B cell (primary cell): ENCODE measurements around the gene AKAP6. TPM values are rescaled to one million over a fixed set of nuclear protein-coding genes. Genes with fewer than 3 reads are reported as not detected.

Experiments used
- ATAC-seq: fragments of 200-7000 bp; cut with Tn5 transposase; one replicate; pipeline ENCODE4 v1.10.0; 2021; ENCODE audit warnings: low read depth, mild to moderate bottlenecking, moderate number of reproducible peaks, moderate library complexity
- CTCF ChIA-PET: fragments of 350-600 bp; sonication (Branson Sonifier 250); formaldehyde crosslinking; loops from one replicate; lab custom pipeline; 2021; ENCODE audit warnings: antibody characterized with exemption, inconsistent platforms; lab: Charles Lee
- POLR2A ChIA-PET: fragments of 350-600 bp; sonication (Branson Sonifier 250); formaldehyde crosslinking; loops from one replicate; lab custom pipeline; 2021; ENCODE audit warnings: antibody characterized with exemption; lab: Charles Lee
- DNase-seq: peaks from one replicate; pipeline ENCODE4 v3.0.0; 2013
- H2AFZ ChIP-seq: 2 replicates; pipeline ENCODE4 v1.6.1; 2012; ENCODE audit warnings: mild to moderate bottlenecking, low read depth, low read length; ENCODE audit not compliant: insufficient read depth, poor library complexity, severe bottlenecking
- H3K27ac ChIP-seq, 2 donors: 1 replicate in 1 of 2; 2 replicates in 1 of 2; pipeline ENCODE4 v1.5.1; 2012 to 2013; ENCODE audit warnings: low read length in 2 of 2, mild to moderate bottlenecking in 2 of 2, moderate library complexity in 1 of 2
- H3K27me3 ChIP-seq, 4 experiments: fragments of 200-600 bp in 1 of 4; sonication (generic) in 1 of 4; replicated peaks in 1 of 4; 1 replicate in 2 of 4; 2 replicates in 2 of 4; pipeline versions ENCODE4 v1.6.1 to v1.7.0; 2013 to 2016; ENCODE audit warnings: low read length in 3 of 4, mild to moderate bottlenecking in 2 of 4, mixed read lengths in 1 of 4, moderate library complexity in 1 of 4; ENCODE audit not compliant: insufficient read depth in 4 of 4, control insufficient read depth in 3 of 4; ENCODE audit errors: control extremely low read depth in 1 of 4
- H3K36me3 ChIP-seq, 2 experiments: replicated peaks in 1 of 2; 1 replicate in 1 of 2; 2 replicates in 1 of 2; pipeline versions ENCODE4 v1.6.1 to v1.7.1; 2013; ENCODE audit warnings: low read length in 1 of 2; ENCODE audit not compliant: insufficient read depth in 2 of 2, control insufficient read depth in 1 of 2; ENCODE audit errors: control extremely low read depth in 1 of 2, extremely low read depth in 1 of 2
- H3K4me1 ChIP-seq, 2 donors: fragments of 200-600 bp in 1 of 2; sonication (generic) in 1 of 2; 1 replicate in 1 of 2; 2 replicates in 1 of 2; pipeline versions ENCODE4 v1.5.1 to v1.6.1; 2013 to 2017; ENCODE audit warnings: low read length in 2 of 2; ENCODE audit not compliant: control insufficient read depth in 2 of 2, insufficient read depth in 2 of 2
- H3K4me2 ChIP-seq: replicated peaks from 2 replicates; pipeline ENCODE3; 2012; ENCODE audit warnings: mild to moderate bottlenecking, low read depth, low read length; ENCODE audit not compliant: poor library complexity, severe bottlenecking
- H3K4me3 ChIP-seq, 5 experiments: fragments of 200-600 bp in 1 of 5; sonication (generic) in 1 of 5; 1 replicate in 3 of 5; 2 replicates in 2 of 5; pipeline versions ENCODE4 v1.5.1 to v1.7.0; 2011 to 2016; ENCODE audit warnings: low read length in 4 of 5, mild to moderate bottlenecking in 4 of 5, low read depth in 2 of 5, control low read depth in 1 of 5, moderate library complexity in 1 of 5; ENCODE audit not compliant: insufficient read depth in 1 of 5; ENCODE audit errors: control extremely low read depth in 1 of 5, extremely low read depth in 1 of 5
- H3K79me2 ChIP-seq: fragments of 200-600 bp; sonication (generic); one replicate; pipeline ENCODE4 v1.6.0; 2016; ENCODE audit warnings: low read length; ENCODE audit not compliant: control insufficient read depth, insufficient read depth
- H3K9ac ChIP-seq: fragments of 200-600 bp; sonication (generic); 2 replicates; pipeline ENCODE4 v1.6.1; 2017; ENCODE audit warnings: mild to moderate bottlenecking, low read length, moderate library complexity
- H3K9me3 ChIP-seq, 3 donors: one replicate each; pipeline versions ENCODE4 v1.6.1 to v1.7.1; 2013; ENCODE audit warnings: low read length in 2 of 3; ENCODE audit not compliant: control insufficient read depth in 2 of 3, insufficient read depth in 1 of 3; ENCODE audit errors: control extremely low read depth in 1 of 3
- H4K20me1 ChIP-seq: 2 replicates; pipeline ENCODE4 v1.6.0; 2012; ENCODE audit warnings: mild to moderate bottlenecking, low read length; ENCODE audit not compliant: insufficient read depth, control insufficient read depth, poor library complexity, severe bottlenecking
- H3K27ac Mint-ChIP-seq: one replicate; pipeline ENCODE4 v1.8.0; 2021; ENCODE audit warnings: mixed read lengths
- H3K27me3 Mint-ChIP-seq: one replicate; pipeline ENCODE4 v1.8.0; 2021; ENCODE audit warnings: mixed read lengths
- H3K4me1 Mint-ChIP-seq: one replicate; pipeline ENCODE4 v1.8.0; 2021; ENCODE audit warnings: mixed read lengths
- H3K4me3 Mint-ChIP-seq: one replicate; pipeline ENCODE4 v1.8.0; 2021; ENCODE audit warnings: mixed read lengths
- H3K9me3 Mint-ChIP-seq: one replicate; pipeline ENCODE4 v1.8.0; 2022; ENCODE audit warnings: mixed read lengths; ENCODE audit not compliant: insufficient read depth
- CTCF ChIP-seq: fragments of 200-600 bp; IDR thresholded peaks from one replicate; pipeline ENCODE4 v1.8.0; 2022; ENCODE audit warnings: antibody characterized with exemption, mild to moderate bottlenecking
- EZH2 ChIP-seq: IDR thresholded peaks from 2 replicates; pipeline ENCODE4 v1.6.1; 2012; ENCODE audit warnings: borderline replicate concordance, low read depth, mild to moderate bottlenecking, moderate library complexity, low read length; ENCODE audit not compliant: insufficient read depth, poor library complexity, severe bottlenecking
- WGBS: methylation state at CpG from one replicate; pipeline ENCODE4 v1.1.5; 2013; ENCODE audit warnings: missing lambda C conversion rate; ENCODE audit not compliant: insufficient coverage; 5-methylcytosine and 5-hydroxymethylcytosine counted together
- intact Hi-C: fragments of 100-400 bp; cut with micrococcal nuclease; formaldehyde crosslinking; loops from one replicate; pipeline ENCODE4 v1.10.0; 2022
- polyA plus RNA-seq: library from polyadenylated mRNA; depleted of rRNA; stranded (reverse); fragments of >200 nt; gene quantifications from 2 replicates; pipeline ENCODE4 v1.2.3, GENCODE V29; 2012
- total RNA-seq, 2 donors: library from RNA; stranded (reverse); fragments of 120-200 nt in 1 of 2; gene quantifications; 1 replicate in 1 of 2; 2 replicates in 1 of 2; pipeline versions ENCODE4 v1.2.3 to v1.2.4, GENCODE V29; 2013 to 2022

The AKAP6 gene
- total and polyA plus RNA-seq, 2 donors (not counting 1 experiment from before 2014, with no cell fraction given) = 1.4 to 2.8 TPM

DNA sequence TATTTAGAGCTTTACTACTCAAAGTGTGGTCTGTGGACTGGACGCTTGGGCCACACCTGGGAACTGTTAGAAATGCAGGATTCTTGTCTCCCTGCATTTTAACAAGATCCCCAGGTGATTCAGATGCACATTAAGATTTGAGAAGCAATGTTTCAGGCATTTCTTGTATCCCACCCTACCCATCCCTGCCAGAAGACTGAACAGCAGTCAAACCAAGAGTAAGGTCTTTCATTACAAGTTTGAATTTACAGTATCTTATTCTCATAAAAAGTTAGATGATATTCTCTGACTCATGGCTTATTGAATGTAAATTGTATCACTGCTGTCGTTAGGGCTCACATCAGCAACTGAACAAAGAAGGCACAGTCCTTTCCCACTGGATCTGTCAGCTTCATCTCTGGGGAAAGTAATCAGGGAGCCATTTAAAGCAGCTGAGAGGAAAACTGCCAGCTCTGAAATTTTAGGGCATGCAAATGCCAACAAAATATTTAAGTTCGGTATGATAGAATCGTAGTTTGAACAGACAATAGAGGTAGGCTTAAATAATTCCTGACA, 141.1 kb downstream of the AKAP6 start:
- Mint-ChIP-seq H3K9me3 (peaks cover 4% of the 10 kb centered on the region), H3K4me1 (no peaks in the 10 kb centered on the region), H3K27ac (no peak overlapping the region), H3K27me3 (no peaks in the 10 kb centered on the region), H3K4me3 (no peak overlapping the region)
- intact Hi-C loops = no loop called here
- DNase-seq = no peak
- no peaks in the 10 kb centered on the region for H3K79me2 ChIP-seq
- 100% methylated on average over 2 of the region's 4 CpGs for WGBS
- H3K4me3 ChIP-seq = no peak overlapping the region
- no peak overlapping the region for H3K27ac ChIP-seq
- ChIA-PET CTCF (interaction anchor here (1.3 to 2.0 kb wide), 2 partner anchors 8 to 960 kb away, joined by 3 to 6 read pairs; no protein-coding TSS in a partner anchor), POLR2A (no interaction called here)
- TF ChIP-seq CTCF = no peak
- no peak for TF ChIP-seq EZH2
- no peaks in the 10 kb centered on the region for H3K9me3 ChIP-seq
- no peak overlapping the region for H3K4me2 ChIP-seq
- H2AFZ ChIP-seq = no peak overlapping the region
- no peaks in the 10 kb centered on the region for H3K27me3 ChIP-seq
- no peaks in the 10 kb centered on the region for H3K36me3 ChIP-seq
- H3K4me1 ChIP-seq = no peaks in the 10 kb centered on the region
- ATAC-seq = no peak
- H3K9ac ChIP-seq = no peak overlapping the region
- H4K20me1 ChIP-seq = no peaks in the 10 kb centered on the region

- WGBS = 90% methylated on average over 2 of the region's 4 CpGs
- TF ChIP-seq CTCF (no peak), EZH2 (no peak)
- H2AFZ ChIP-seq = no peak overlapping the region
- no peaks in the 10 kb centered on the region for H4K20me1 ChIP-seq
- H3K27ac ChIP-seq = no peak overlapping the region
- H3K36me3 ChIP-seq = no peaks in the 10 kb centered on the region
- no peaks in the 10 kb centered on the region for H3K27me3 Mint-ChIP-seq
- intact Hi-C loops = no loop called here
- no peaks in the 10 kb centered on the region for H3K4me1 ChIP-seq
- no peaks in the 10 kb centered on the region for H3K79me2 ChIP-seq
- H3K4me3 Mint-ChIP-seq = no peak overlapping the region
- H3K4me1 Mint-ChIP-seq = no peaks in the 10 kb centered on the region
- H3K27ac Mint-ChIP-seq = no peak overlapping the region
- H3K4me3 ChIP-seq = no peak overlapping the region
- no peak overlapping the region for H3K9ac ChIP-seq
- no peaks in the 10 kb centered on the region for H3K9me3 ChIP-seq
- ChIA-PET POLR2A (no interaction called here), CTCF (no interaction called here)
- no peaks in the 10 kb centered on the region for H3K9me3 Mint-ChIP-seq
- no peak for ATAC-seq
- no peak for DNase-seq
- no peaks in the 10 kb centered on the region for H3K27me3 ChIP-seq
- no peak overlapping the region for H3K4me2 ChIP-seq
These were observed 142.1 kb downstream of the AKAP6 start for GRCh38 chr14:32471181-32471580.
